SK-N-MC (cell line): ENCODE measurements around the gene KIF4B.

Experiments used
- EZH2 ChIP-seq: fragments of 200-600 bp; sonication (generic); IDR thresholded peaks from one replicate; pipeline ENCODE4 v1.6.1; 2017; ENCODE audit warnings: antibody characterized with exemption
- FOXP2 ChIP-seq: optimal IDR thresholded peaks from 2 replicates; pipeline ENCODE3; 2011; ENCODE audit warnings: mild to moderate bottlenecking, moderate library complexity; ENCODE audit not compliant: insufficient read depth; ENCODE audit errors: extremely low read length, control extremely low read depth
- POLR2AphosphoS5 ChIP-seq: IDR thresholded peaks from 2 replicates; pipeline ENCODE4 v1.6.1; 2012; ENCODE audit warnings: mild to moderate bottlenecking, low read depth, low read length, borderline replicate concordance

DNA sequence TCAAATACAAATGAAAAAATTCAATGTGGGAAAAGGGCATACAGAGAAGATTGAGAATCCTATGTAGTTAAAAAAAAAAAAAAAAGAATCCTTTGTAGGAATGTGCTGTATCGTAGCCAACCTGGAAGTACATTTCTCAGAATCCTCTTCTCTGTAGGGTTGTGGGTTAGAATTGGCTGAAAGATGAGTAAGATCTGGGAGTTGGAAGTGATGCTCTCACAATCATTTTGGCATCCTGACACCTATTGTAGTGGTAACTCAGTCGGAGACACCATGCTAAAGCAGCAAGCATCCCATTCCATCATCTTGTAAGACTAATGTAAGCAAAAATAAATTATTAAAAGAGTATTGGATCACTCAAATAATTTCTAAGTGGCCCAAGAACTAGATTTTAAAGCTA is 42.1 kb upstream of the KIF4B start:
- TF ChIP-seq POLR2AphosphoS5 = no peak
- no peak for TF ChIP-seq EZH2
- no peak for TF ChIP-seq FOXP2
